ENCODE data around the gene NUP160.
"Not testable (repeated sequence)": the region's sequence is repeated elsewhere in the genome, so short reads cannot be mapped to it uniquely, and the experiment has no call there.

NUP160 gene, protein sequence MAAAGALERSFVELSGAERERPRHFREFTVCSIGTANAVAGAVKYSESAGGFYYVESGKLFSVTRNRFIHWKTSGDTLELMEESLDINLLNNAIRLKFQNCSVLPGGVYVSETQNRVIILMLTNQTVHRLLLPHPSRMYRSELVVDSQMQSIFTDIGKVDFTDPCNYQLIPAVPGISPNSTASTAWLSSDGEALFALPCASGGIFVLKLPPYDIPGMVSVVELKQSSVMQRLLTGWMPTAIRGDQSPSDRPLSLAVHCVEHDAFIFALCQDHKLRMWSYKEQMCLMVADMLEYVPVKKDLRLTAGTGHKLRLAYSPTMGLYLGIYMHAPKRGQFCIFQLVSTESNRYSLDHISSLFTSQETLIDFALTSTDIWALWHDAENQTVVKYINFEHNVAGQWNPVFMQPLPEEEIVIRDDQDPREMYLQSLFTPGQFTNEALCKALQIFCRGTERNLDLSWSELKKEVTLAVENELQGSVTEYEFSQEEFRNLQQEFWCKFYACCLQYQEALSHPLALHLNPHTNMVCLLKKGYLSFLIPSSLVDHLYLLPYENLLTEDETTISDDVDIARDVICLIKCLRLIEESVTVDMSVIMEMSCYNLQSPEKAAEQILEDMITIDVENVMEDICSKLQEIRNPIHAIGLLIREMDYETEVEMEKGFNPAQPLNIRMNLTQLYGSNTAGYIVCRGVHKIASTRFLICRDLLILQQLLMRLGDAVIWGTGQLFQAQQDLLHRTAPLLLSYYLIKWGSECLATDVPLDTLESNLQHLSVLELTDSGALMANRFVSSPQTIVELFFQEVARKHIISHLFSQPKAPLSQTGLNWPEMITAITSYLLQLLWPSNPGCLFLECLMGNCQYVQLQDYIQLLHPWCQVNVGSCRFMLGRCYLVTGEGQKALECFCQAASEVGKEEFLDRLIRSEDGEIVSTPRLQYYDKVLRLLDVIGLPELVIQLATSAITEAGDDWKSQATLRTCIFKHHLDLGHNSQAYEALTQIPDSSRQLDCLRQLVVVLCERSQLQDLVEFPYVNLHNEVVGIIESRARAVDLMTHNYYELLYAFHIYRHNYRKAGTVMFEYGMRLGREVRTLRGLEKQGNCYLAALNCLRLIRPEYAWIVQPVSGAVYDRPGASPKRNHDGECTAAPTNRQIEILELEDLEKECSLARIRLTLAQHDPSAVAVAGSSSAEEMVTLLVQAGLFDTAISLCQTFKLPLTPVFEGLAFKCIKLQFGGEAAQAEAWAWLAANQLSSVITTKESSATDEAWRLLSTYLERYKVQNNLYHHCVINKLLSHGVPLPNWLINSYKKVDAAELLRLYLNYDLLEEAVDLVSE (N-terminal part only)

DNA sequence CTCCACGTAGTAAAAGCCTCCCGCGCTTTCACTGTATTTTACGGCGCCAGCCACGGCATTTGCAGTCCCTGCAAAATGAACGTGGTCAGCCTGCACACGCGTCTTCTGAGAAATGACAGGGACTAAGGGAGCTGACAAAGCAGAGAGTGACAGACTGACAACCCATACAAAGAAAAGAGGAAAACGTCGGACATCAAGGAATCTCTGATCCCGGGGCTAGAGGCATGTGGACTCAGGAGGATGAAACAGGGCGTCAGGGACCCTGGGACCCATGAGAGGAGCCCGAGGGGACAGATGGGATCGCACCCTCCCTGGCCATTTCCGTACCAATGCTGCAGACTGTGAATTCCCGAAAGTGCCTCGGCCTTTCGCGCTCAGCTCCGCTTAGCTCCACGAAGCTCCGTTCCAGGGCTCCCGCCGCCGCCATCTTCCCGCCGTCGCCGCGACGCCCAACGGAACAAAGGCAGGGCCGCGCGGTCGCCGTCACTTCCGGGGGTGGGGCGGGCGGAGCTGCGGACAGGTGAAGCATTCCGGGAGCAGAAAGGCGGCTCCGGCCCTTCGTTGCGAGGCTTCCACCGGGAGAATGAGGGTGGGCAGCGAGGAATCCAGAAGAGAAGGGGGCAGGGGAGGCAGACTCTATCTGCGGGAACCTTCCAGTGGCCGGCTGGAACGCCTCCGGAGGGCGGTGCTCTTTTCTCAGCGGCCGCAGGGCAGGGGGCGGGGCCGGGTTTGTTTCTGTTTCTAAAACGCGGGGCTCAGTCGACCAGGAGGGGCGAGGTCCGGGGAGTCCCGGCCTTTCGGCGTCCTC lies at the start of gene NUP160:
Gene NUP160 (minus strand): TSS at position 459 of the 808 bp plus-strand sequence. CDS start 32 bp downstream, at position 427.
- peak; percentile 79 for DNase-seq

GRCh38 chr11:47896199-47896598 lies 48.0 kb upstream of the NUP160 start:
- DNase-seq = no peak

- no peak for DNase-seq
Observed at GRCh38 chr11:47895035-47895434, 46.9 kb upstream of the NUP160 start.

- not testable (repeated sequence) for DNase-seq
Observed at GRCh38 chr11:47892546-47893276, 44.6 kb upstream of the NUP160 start.

- DNase-seq = no peak
Observed at GRCh38 chr11:47891886-47892285, 43.7 kb upstream of the NUP160 start.

DNA sequence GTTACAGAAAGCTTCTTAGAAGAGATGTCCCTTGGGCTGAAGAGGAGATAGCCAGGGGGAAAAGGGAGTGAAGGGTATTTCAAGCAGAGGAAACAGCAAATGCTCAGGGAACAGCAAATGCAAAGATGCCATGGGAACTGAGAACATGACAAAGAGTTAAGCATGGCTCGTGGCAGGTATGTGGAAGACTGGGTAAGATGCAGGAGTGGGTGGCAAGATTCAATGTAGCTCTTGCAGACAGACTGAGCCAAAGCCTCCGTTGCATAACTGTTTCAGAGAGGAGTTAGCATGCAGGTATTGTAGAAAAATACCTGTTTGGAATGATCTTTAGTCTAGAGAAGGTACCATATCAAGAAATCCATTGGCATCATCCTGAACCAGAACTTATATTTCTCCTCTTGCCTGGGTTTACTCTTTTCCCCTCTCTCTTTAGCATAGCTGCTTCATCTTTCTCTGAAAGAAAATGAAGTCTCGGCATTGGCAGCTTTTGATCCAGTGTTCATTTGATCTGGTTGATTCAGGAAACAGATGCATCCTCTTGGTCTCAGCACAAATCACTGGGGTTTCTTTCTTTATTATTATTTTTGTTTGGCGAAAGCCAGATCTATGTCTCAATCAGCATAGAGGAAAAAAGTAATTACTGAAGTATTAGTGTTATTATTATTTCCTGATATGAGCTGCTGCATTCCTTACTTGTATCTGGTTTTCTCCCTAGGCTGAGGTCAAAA lies 41.7 kb upstream of the NUP160 start:
- no peak for DNase-seq

GRCh38 chr11:47887910-47888569 lies 39.9 kb upstream of the NUP160 start:
- no peak for DNase-seq

DNA sequence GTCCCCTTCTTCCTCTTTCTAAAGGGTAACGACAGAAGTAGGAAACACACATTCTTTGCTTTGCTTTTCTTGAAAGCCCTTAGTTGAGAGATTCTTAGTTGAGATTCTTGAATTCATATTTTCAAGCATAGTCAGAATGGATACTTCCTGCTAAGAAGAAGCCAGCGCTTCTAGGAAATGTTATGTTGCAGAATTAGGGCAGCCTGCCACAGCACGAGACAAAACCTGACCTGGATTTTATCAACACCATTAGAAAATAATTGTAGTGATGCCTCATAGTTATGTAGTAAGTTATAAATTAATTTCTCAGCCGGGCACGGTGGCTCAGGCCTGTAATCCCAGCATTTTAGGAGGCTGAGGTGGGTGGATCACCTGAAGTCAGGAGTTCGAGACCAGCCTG lies 37.9 kb upstream of the NUP160 start:
- no peak for DNase-seq

- DNase-seq = not testable (repeated sequence)
Observed at GRCh38 chr11:47882437-47882836, 34.3 kb upstream of the NUP160 start.

GRCh38 chr11:47881145-47881544 lies 33.0 kb upstream of the NUP160 start:
- DNase-seq = no peak

DNA sequence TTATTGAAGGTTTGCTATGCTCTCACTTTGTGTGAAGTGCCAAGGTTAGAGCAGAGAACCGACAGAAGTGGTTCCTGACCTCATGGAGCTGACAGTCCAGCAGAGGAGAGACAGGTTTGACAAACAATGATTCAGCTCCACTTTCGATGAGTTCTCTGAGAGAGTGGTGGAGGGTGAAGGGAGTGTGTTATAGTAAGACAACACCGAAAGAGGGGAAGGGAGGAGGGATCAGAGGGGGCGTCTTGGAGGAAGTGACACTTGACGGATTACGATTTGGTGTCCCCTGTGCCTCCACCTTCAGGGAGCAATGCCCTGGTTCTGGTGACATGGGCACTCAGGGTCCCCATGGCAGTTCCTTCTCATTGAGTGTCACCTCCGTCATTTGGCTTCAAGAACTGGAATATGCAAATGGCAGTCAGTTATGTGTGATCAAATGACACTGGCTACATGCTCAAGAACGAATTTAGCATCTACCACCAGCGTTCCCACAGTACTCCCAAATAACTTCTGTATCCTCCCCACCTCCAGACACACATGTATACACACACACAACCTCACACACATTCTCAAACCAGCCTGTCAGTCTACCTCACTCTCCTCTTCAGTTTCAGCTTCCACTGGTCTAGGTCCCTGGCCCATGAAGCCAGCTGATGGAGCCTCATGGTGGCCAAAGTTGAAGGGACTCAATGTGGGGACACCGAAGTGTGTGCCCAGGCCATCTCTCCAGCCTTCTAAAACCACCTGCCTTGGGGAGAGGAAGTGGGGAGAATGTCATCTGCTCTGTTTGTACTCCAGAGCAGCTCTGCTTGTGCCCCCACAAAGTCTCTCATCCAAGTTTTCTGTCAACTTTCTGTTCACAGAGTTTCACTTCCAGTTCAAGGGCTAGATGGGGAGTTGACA lies 31.4 kb upstream of the NUP160 start:
- no peak for DNase-seq

- DNase-seq = peak; percentile 16
Observed at GRCh38 chr11:47875858-47876257, 27.7 kb upstream of the NUP160 start.

DNA sequence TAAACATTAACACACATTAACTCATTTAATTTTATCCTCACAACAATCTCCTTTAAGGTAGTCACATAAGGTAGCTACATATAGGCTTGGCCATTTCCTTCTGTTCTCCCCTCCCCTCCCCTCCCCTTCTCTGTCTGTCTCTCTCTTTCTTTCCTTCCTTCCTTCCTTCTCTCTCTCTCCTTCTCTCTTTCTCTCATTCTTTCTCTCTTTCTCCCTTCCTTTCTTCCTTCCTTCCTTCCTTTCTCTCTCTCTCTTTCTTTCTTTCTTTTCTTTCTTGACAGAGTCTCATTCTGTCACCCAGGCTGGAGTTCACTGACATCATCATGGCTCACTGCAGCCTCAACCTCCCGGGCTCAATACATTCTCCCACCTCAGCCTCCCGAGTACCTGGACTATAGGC lies 22.3 kb upstream of the NUP160 start:
- no peak for DNase-seq

DNA sequence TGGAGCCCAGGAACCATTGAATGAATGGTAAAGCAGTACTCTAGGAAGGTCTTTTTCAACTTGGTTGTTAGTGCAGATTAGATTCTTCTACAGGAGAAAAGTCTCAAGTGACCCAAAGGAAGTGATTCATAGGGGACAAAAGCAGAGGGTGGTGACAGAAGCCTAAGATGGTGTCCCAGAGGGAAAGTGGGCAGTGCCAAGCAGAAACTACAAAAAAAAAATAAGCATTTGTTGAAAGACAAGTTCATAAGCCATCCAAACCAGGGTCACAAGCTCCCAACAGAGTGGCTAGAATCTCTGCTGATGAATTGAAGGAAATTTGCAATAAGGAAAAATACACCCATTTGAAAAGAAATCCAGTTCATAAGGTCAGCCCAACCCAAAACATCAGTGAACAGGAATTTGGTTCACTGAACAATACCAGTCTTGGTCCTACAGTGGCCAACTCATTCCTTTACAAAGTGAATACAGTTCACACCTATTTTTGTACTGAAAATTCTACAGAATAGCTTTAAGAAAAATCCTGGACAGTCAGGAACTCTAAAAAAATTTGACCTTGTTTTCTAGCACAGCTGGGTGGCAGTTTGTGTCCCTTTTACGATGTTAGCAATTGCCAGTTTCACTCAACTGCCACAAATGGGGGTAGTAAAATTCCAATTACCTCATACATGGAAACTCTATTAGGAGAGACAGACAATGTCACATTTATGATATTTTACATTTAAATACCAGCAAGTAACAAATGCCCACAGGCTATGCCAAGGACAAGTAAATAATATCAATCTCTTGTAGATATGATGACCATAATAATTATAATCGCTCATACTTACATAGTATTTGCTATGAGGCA lies 21.6 kb upstream of the NUP160 start:
- no peak for DNase-seq

GRCh38 chr11:47867823-47868222 lies 19.7 kb upstream of the NUP160 start:
- DNase-seq = no peak

GRCh38 chr11:47866892-47867291 lies 18.7 kb upstream of the NUP160 start:
- DNase-seq = not testable (repeated sequence)

- no peak for DNase-seq
Observed at GRCh38 chr11:47864901-47865300, 16.8 kb upstream of the NUP160 start.

DNA sequence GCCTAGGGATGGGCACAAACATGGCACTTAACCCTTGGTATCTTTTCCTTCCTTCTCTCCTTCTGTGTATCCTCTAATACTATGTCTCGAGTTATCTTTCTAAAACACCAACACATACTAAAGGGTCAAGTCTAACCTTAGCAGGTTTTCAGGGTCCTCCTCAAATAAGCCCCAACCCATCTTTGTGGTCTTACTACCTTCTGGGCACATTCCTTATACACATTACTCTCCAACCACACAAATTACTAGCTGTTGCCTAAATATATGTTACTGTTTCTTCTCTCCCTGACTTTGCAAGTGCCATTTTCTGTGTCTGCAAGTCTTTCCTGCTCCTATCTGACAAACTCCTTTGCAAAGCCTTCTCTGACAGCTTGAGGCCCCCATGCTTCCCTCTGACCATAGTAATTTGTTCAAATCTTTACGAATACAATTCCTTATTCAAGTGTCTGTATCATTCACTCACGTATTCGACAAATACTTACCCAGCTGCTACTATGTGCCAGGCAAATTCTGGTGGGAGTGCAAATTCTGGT lies 15.8 kb upstream of the NUP160 start:
- DNase-seq = no peak

All from DMS53 (cell line).